Kidney glomerular epithelial cell (primary cell): ENCODE data around the gene PRR20A.
A peak's percentile ranks its signal among the peaks of the same experiment; 100 is the strongest.
"Not testable (repeated sequence)": the region's sequence is repeated elsewhere in the genome, so short reads cannot be mapped to it uniquely, and the experiment has no call there.

Experiments used
- DNase-seq: peaks from one replicate; lab custom pipeline; 2025; lab: John Stamatoyannopoulos, UW

PRR20A gene

GRCh38 chr13:57140235-57140968 lies at the start of gene PRR20A:
Gene PRR20A (plus strand): TSS chr13:57140918. CDS start chr13:57141305, 387 bp downstream.
- not testable (repeated sequence) for DNase-seq

- no peak for DNase-seq
Measured at GRCh38 chr13:57114945-57115344, 25.8 kb upstream of the PRR20A start.

- no peak for DNase-seq
Measured at GRCh38 chr13:57123681-57124080, 17.0 kb upstream of the PRR20A start.

- DNase-seq = no peak
Measured at GRCh38 chr13:57128909-57129308, 11.8 kb upstream of the PRR20A start.

GRCh38 chr13:57136093-57136492 lies 4.6 kb upstream of the PRR20A start:
- no peak for DNase-seq

- peak; percentile 36 for DNase-seq
Measured at GRCh38 chr13:57137585-57137984, 3.1 kb upstream of the PRR20A start.

- DNase-seq = no peak
Measured at GRCh38 chr13:57138988-57139387, 1.7 kb upstream of the PRR20A start.

GRCh38 chr13:57139781-57140180 lies 937 bp upstream of the PRR20A start:
- not testable (repeated sequence) for DNase-seq

GRCh38 chr13:57147188-57147587 lies 6.5 kb downstream of the PRR20A start, which contains the start of gene PRR20B:
Gene PRR20B (plus strand): TSS chr13:57147488. CDS start chr13:57147875, 387 bp downstream.
- not testable (repeated sequence) for DNase-seq

GRCh38 chr13:57148106-57148505 lies 7.4 kb downstream of the PRR20A start:
- not testable (repeated sequence) for DNase-seq

- DNase-seq = not testable (repeated sequence)
Measured at GRCh38 chr13:57153761-57154160, 13.0 kb downstream of the PRR20A start, which contains the start of gene PRR20C. Gene PRR20C (plus strand): TSS chr13:57154061. CDS start chr13:57154448, 387 bp downstream.

- not testable (repeated sequence) for DNase-seq
Measured at GRCh38 chr13:57160332-57160731, 19.6 kb downstream of the PRR20A start, which contains the start of gene PRR20D. Gene PRR20D (plus strand): TSS chr13:57160632. CDS start chr13:57161019, 387 bp downstream.

GRCh38 chr13:57166897-57167296 lies 26.2 kb downstream of the PRR20A start, which contains the start of gene PRR20E:
Gene PRR20E (plus strand): TSS chr13:57167197. CDS start chr13:57167584, 387 bp downstream.
- DNase-seq = not testable (repeated sequence)

GRCh38 chr13:57191667-57192066 lies 50.9 kb downstream of the PRR20A start:
- DNase-seq = no peak
